ENCODE results near the gene UAP1L1.
"Not testable (repeated sequence)": the region's sequence is repeated elsewhere in the genome, so short reads cannot be mapped to it uniquely, and the experiment has no call there.

Gene UAP1L1

DNA sequence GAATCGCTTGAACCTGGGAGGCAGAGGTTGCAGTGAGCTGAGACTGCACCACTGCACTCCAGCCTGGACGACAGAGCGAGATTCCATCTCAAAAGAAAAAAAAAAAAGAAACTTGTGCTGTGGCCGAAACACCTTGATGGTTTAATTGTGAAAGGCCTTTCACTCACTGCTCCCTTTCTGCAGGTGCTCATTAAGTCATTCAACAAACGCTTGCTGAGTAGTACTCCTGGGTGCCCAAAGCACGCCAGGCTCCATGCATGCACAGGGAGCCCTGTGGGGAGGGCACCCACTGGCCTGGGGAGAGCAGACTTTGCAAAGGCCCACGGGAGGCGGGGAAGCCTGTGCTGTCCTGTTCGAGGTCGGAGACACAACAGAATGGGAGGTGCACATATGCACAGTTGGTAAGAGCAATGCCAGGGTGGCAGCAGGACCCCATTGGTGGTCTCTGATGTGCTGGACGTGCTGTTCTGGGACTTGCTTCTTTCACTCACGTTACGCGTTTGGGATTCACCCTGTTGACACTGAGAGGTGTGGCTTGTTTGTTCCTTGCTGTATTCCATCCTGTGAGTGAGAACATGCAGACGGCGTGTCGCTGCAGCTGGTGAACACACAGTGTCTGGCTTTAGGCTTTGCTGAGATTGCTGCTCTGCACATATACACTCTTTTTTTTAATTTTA is 20.4 kb upstream of the UAP1L1 start:
- no peak for DNase-seq (ENCODE audit: low read depth)
- H3K4me3 ChIP-seq (ENCODE audit: low read depth, low read length) = no peak overlapping the region
- TF ChIP-seq, protein P1, sequence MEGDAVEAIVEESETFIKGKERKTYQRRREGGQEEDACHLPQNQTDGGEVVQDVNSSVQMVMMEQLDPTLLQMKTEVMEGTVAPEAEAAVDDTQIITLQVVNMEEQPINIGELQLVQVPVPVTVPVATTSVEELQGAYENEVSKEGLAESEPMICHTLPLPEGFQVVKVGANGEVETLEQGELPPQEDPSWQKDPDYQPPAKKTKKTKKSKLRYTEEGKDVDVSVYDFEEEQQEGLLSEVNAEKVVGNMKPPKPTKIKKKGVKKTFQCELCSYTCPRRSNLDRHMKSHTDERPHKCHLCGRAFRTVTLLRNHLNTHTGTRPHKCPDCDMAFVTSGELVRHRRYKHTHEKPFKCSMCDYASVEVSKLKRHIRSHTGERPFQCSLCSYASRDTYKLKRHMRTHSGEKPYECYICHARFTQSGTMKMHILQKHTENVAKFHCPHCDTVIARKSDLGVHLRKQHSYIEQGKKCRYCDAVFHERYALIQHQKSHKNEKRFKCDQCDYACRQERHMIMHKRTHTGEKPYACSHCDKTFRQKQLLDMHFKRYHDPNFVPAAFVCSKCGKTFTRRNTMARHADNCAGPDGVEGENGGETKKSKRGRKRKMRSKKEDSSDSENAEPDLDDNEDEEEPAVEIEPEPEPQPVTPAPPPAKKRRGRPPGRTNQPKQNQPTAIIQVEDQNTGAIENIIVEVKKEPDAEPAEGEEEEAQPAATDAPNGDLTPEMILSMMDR (IDR thresholded peaks at IDR 0.05; ENCODE audit: low read depth, low read length, missing control alignments) = no peak
- in situ Hi-C loops (cut with HindIII; ENCODE audit: low sequenced_read_pairs) = no loop called here

GRCh38 chr9:137057545-137057944 is 19.8 kb upstream of the UAP1L1 start:
- TF ChIP-seq, protein P1 (IDR thresholded peaks at IDR 0.05; ENCODE audit: low read depth, low read length, missing control alignments) = no peak
- H3K4me3 ChIP-seq (ENCODE audit: low read depth, low read length) = no peak overlapping the region
- no peak for DNase-seq (ENCODE audit: low read depth)
- in situ Hi-C loops (cut with HindIII; ENCODE audit: low sequenced_read_pairs) = no loop called here

DNA sequence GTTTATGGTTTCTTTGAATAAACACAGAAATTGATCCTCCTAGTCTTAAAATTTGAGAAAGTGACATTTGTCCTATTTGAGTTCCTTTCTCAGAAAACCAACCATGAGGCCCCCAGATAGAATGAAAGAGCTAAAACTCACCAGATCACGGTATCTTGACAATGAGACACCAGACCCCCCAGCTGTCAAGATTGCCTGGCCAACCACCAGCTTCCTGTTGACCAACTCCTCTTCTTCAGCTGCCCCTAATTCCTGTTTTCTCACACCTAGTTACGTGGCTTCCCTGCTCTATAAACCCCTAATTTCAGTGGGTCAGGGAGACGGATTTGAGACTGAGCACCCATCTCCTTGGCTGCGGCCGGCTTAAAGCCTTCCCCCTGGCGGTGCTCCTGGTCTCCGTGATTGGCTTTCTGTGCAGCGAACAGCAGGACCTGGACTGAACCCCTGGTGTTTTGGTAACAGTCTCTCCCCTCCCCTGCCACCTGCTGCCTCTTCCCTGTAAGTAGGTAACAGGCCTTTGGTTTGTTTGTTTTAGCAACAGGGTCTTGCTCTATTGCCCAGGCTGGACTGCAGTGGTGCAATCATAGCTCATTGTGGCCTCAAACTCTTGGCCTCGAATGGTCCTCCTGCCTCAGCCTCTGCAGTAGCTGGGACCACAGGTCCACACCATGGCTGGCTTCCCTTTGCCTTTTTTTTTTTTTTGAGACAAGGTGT is 18.6 kb upstream of the UAP1L1 start:
- DNase-seq (ENCODE audit: low read depth) = no peak
- TF ChIP-seq, protein P1 (IDR thresholded peaks at IDR 0.05; ENCODE audit: low read depth, low read length, missing control alignments) = no peak
- H3K4me3 ChIP-seq (ENCODE audit: low read depth, low read length) = no peak overlapping the region
- in situ Hi-C loops (cut with HindIII; ENCODE audit: low sequenced_read_pairs) = no loop called here

GRCh38 chr9:137062384-137062783 is 14.9 kb upstream of the UAP1L1 start:
- TF ChIP-seq, protein P1 (IDR thresholded peaks at IDR 0.05; ENCODE audit: low read depth, low read length, missing control alignments) = no peak
- no peak overlapping the region for H3K4me3 ChIP-seq (ENCODE audit: low read depth, low read length)
- no peak for DNase-seq (ENCODE audit: low read depth)
- in situ Hi-C loops (cut with HindIII; ENCODE audit: low sequenced_read_pairs) = no loop called here

- H3K4me3 ChIP-seq (ENCODE audit: low read depth, low read length); DNase-seq (ENCODE audit: low read depth); in situ Hi-C loops (cut with HindIII; ENCODE audit: low sequenced_read_pairs): not testable (repeated sequence)
Measured at GRCh38 chr9:137062798-137063197, 14.5 kb upstream of the UAP1L1 start.

DNA sequence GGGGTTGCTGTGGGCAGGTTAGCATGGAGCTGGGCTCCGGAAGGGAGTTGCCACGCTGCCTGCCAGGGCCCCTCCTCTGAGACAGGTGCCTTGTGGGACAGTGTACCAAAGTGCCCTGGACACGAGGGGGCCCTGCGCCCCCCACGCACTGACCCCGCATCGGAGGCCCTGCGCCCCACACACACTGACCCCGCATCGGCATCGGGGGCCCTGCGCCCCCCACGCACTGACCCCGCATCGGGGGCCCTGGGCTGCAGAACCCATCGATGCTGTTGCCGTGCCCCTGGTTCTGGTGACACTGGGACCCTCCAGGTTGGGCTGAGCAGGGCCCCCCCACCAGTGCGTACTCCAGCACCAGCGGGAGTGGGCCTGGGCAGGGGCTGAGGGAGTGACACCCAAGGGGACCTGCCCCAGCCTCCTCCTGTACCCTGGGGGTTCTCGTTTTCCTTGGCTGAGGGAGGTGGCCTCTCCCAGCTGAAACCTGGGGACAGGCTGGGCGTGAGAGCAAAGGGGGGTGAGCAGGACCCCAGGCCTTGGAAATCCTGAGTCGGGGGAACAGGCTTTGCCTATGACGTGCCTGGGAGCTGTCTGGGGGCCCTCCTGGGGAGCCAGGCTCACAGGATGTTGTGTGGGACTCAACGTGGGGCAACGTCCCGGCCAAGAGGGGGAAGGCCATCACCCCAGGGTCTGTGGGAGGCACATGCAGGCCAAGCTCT is 13.8 kb upstream of the UAP1L1 start:
- TF ChIP-seq, protein P1 (IDR thresholded peaks at IDR 0.05; ENCODE audit: low read depth, low read length, missing control alignments) = no peak
- no peak for DNase-seq (ENCODE audit: low read depth)
- no peak overlapping the region for H3K4me3 ChIP-seq (ENCODE audit: low read depth, low read length)
- in situ Hi-C loops (cut with HindIII; ENCODE audit: low sequenced_read_pairs) = no loop called here
